Activated B cell treated with CpG ODN at 0.5 μM for 24 hours (primary cell): ENCODE results near the gene SPATA31C1. TPM values are rescaled to one million over a fixed set of nuclear protein-coding genes. Genes with fewer than 3 reads are reported as not detected.
"Not testable (repeated sequence)": the region's sequence is repeated elsewhere in the genome, so short reads cannot be mapped to it uniquely, and the experiment has no call there.

Experiments used
- ATAC-seq: fragments of 200-7000 bp; cut with Tn5 transposase; one replicate; pipeline ENCODE4 v1.10.0; 2021; ENCODE audit warnings: low read depth, mild to moderate bottlenecking, moderate library complexity
- CTCF ChIA-PET: fragments of 350-600 bp; sonication (Branson Sonifier 250); formaldehyde crosslinking; loops from one replicate; lab custom pipeline; 2021; ENCODE audit warnings: antibody characterized with exemption; lab: Charles Lee
- POLR2A ChIA-PET: fragments of 350-600 bp; sonication (Branson Sonifier 250); formaldehyde crosslinking; loops from one replicate; lab custom pipeline; 2021; ENCODE audit warnings: antibody characterized with exemption; lab: Charles Lee
- DNase-seq: peaks from one replicate; pipeline ENCODE4 v3.0.0; 2022
- H3K27ac Mint-ChIP-seq: one replicate; pipeline ENCODE4 v1.8.0; 2020; ENCODE audit warnings: mixed read lengths
- H3K27me3 Mint-ChIP-seq: one replicate; pipeline ENCODE4 v1.8.0; 2021; ENCODE audit warnings: mixed read lengths
- H3K36me3 Mint-ChIP-seq: one replicate; pipeline ENCODE4 v1.8.0; 2021; ENCODE audit warnings: low read depth, mixed read lengths
- H3K4me1 Mint-ChIP-seq: one replicate; pipeline ENCODE4 v1.8.0; 2021; ENCODE audit warnings: mixed read lengths
- H3K4me3 Mint-ChIP-seq: one replicate; pipeline ENCODE4 v1.8.0; 2020; ENCODE audit warnings: mild to moderate bottlenecking, mixed read lengths
- H3K9me3 Mint-ChIP-seq: one replicate; pipeline ENCODE4 v1.8.0; 2020; ENCODE audit warnings: mixed read lengths
- CTCF ChIP-seq: fragments of 200-600 bp; IDR thresholded peaks from one replicate; pipeline ENCODE4 v1.8.0; 2022; ENCODE audit warnings: antibody characterized with exemption, mild to moderate bottlenecking
- intact Hi-C: fragments of 100-400 bp; cut with micrococcal nuclease; formaldehyde crosslinking; loops from one replicate; pipeline ENCODE4 v1.15.1; 2024
- total RNA-seq: library from RNA; stranded (reverse); gene quantifications from 2 replicates; pipeline ENCODE4 v1.2.3, GENCODE V29; 2022

Gene SPATA31C1
- total RNA-seq, 1 donor from 2014 or later = not detected

- no peaks in the 10 kb centered on the region for H3K4me1 Mint-ChIP-seq
- peaks cover 15% of the 10 kb centered on the region for H3K9me3 Mint-ChIP-seq
- intact Hi-C loops = no loop called here
- DNase-seq = no peak
- CTCF ChIA-PET = no interaction called here
- H3K36me3 Mint-ChIP-seq = no peaks in the 10 kb centered on the region
- no peak for TF ChIP-seq CTCF
- H3K27me3 Mint-ChIP-seq = peaks cover 6% of the 10 kb centered on the region
- H3K4me3 Mint-ChIP-seq = no peak overlapping the region
- no peak overlapping the region for H3K27ac Mint-ChIP-seq
- no peak for ATAC-seq
- POLR2A ChIA-PET = no interaction called here
These were observed 19.6 kb upstream of the SPATA31C1 start for GRCh38 chr9:87898151-87898550.

DNA sequence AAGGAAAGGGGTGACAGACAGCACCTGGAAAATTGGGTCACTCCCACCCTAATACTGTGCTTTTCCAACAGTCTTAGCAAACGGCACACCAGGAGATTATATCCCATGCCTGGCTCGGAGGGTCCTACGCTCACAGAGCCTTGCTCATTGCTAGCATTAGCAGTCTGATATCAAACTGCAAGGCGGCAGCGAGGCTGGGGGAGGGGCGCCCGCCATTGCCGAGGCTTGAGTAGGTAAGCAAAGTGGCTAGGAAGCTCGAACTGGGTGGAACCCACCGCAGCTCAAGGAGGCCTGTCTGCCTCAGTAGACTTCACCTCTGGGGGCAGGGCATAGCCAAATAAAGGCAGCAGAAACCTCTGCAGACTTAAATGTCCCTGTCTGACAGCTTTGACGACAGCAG lies 15.4 kb upstream of the SPATA31C1 start:
- H3K27ac Mint-ChIP-seq, intact Hi-C loops, H3K36me3 Mint-ChIP-seq, H3K4me3 Mint-ChIP-seq, CTCF ChIA-PET, H3K27me3 Mint-ChIP-seq, ATAC-seq, POLR2A ChIA-PET, H3K4me1 Mint-ChIP-seq, DNase-seq: not testable (repeated sequence)
- H3K9me3 Mint-ChIP-seq = peaks cover 17% of the 10 kb centered on the region

- Mint-ChIP-seq H3K9me3 (peaks cover 7% of the 10 kb centered on the region), H3K4me1 (no peaks in the 10 kb centered on the region), H3K36me3 (no peaks in the 10 kb centered on the region), H3K27ac (no peak overlapping the region), H3K4me3 (no peak overlapping the region), H3K27me3 (no peaks in the 10 kb centered on the region)
- peak; percentile 49 for ATAC-seq
- no peak for TF ChIP-seq CTCF
- DNase-seq = no peak
- ChIA-PET POLR2A (no interaction called here), CTCF (no interaction called here)
- intact Hi-C loops = no loop called here
These were observed 8.3 kb upstream of the SPATA31C1 start for GRCh38 chr9:87909310-87910041.

- Mint-ChIP-seq H3K27ac (no peak overlapping the region), H3K4me3 (no peak overlapping the region), H3K9me3 (peaks cover 7% of the 10 kb centered on the region), H3K36me3 (no peaks in the 10 kb centered on the region), H3K4me1 (no peaks in the 10 kb centered on the region), H3K27me3 (no peaks in the 10 kb centered on the region)
- DNase-seq = no peak
- no peak for ATAC-seq
- no peak for TF ChIP-seq CTCF
- POLR2A ChIA-PET = no interaction called here
- CTCF ChIA-PET = no interaction called here
- intact Hi-C loops = no loop called here
These were observed 6.9 kb upstream of the SPATA31C1 start for GRCh38 chr9:87910821-87911220.

GRCh38 chr9:87919013-87919412 lies 1.3 kb downstream of the SPATA31C1 start:
- H3K27me3 Mint-ChIP-seq, DNase-seq, CTCF ChIA-PET, H3K4me1 Mint-ChIP-seq, H3K36me3 Mint-ChIP-seq, POLR2A ChIA-PET, ATAC-seq, H3K9me3 Mint-ChIP-seq, H3K27ac Mint-ChIP-seq, H3K4me3 Mint-ChIP-seq, intact Hi-C loops: not testable (repeated sequence)

DNA sequence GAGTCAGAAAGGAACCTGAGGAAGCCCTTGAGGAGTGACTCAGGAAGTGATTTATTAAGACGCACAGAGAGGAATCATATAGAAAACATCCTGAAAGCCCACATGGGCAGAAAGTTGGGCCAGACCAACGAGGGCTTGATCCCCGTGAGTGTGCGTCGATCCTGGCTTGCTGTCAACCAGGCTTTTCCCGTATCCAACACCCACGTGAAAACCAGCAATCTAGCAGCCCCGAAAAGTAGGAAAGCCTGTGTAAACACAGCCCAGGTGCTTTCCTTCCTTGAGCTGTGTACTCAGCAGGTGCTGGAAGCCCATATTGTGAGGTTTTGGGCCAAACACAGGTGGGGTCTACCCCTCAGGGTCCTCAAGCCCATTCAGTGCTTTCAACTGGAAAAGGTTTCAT lies 3.8 kb downstream of the SPATA31C1 start:
- POLR2A ChIA-PET, ATAC-seq, H3K4me3 Mint-ChIP-seq, H3K27ac Mint-ChIP-seq, H3K9me3 Mint-ChIP-seq, DNase-seq, intact Hi-C loops, H3K27me3 Mint-ChIP-seq, H3K4me1 Mint-ChIP-seq, H3K36me3 Mint-ChIP-seq, CTCF ChIA-PET: not testable (repeated sequence)

- H3K4me3 Mint-ChIP-seq, H3K36me3 Mint-ChIP-seq, intact Hi-C loops, H3K27me3 Mint-ChIP-seq, DNase-seq, ATAC-seq, POLR2A ChIA-PET, H3K27ac Mint-ChIP-seq, H3K4me1 Mint-ChIP-seq, CTCF ChIA-PET, H3K9me3 Mint-ChIP-seq: not testable (repeated sequence)
These were observed 5.2 kb downstream of the SPATA31C1 start for GRCh38 chr9:87923012-87923411.

- H3K36me3 Mint-ChIP-seq, H3K9me3 Mint-ChIP-seq, DNase-seq, ATAC-seq, CTCF ChIA-PET, H3K27ac Mint-ChIP-seq, H3K4me3 Mint-ChIP-seq, POLR2A ChIA-PET, intact Hi-C loops, H3K4me1 Mint-ChIP-seq, H3K27me3 Mint-ChIP-seq: not testable (repeated sequence)
These were observed 7.1 kb downstream of the SPATA31C1 start for GRCh38 chr9:87924851-87925250.

DNA sequence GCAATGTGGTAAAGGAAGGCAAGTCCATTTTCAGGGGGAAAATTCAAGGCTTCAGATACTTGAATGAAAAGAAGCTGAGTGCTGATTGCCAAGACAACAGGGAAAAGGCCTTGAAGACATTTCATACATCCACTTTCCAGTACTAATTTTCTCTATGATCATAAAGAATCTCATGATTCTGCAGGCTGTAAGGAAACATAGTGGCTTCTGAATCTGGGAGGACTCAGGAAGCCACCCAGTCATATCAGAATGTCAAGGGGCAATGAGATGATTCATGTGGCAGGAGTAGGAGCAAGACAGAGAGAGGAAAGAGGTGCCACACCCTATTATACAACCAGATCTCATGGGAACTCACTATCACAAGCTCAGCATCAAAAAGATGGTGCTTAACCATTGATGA lies 11.4 kb downstream of the SPATA31C1 start:
- H3K9me3 Mint-ChIP-seq, H3K4me3 Mint-ChIP-seq, CTCF ChIA-PET, H3K27ac Mint-ChIP-seq, POLR2A ChIA-PET, H3K4me1 Mint-ChIP-seq, intact Hi-C loops, H3K27me3 Mint-ChIP-seq, DNase-seq, ATAC-seq, H3K36me3 Mint-ChIP-seq: not testable (repeated sequence)

DNA sequence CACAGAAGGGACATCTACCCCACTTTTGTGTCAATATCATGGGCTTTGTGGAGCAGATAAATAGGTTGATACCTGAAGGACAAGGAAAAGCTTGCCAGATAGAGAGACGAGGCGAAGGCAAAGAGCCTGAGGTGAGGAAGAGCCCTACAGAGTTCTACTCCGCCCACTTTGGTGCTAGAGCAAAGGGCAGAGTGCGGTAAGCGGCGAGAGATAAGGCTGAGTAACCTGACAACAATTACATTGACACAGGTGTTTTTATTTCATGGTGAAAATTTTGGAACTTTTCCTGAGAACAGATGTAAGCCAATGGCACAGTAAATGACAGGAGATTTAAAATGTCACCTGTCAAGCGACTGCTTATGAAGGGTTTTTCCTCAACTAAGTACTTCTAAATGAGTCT lies 16.7 kb downstream of the SPATA31C1 start:
- POLR2A ChIA-PET, H3K4me1 Mint-ChIP-seq, CTCF ChIA-PET, H3K9me3 Mint-ChIP-seq, H3K27ac Mint-ChIP-seq, ATAC-seq, H3K36me3 Mint-ChIP-seq, H3K27me3 Mint-ChIP-seq, DNase-seq, intact Hi-C loops, H3K4me3 Mint-ChIP-seq: not testable (repeated sequence)
